ENCODE measurements around the gene OR8K5. TPM values are rescaled to one million over a fixed set of nuclear protein-coding genes. Genes with fewer than 3 reads are reported as not detected.

OR8K5 gene
- total RNA-seq, 1 donor from 2014 or later, result not detected

DNA sequence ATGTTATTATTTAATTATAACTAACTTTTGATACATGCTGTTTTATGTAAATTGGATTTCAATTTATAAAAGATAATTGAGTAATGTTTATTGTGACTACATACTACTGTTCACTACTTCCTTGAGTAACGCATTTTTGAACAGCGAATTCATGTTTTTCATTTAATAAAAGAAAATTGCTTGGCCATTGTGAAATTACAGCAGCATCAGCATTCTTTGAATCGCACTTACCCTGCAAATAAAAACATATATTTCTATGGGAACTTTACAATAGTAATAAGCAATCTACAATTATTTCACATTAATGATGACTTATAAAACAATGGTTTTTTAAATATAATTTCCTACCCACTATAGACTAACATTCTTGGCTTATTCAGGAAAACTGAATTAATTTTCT lies 36.6 kb upstream of the OR8K5 start:
- no peak for DNase-seq (ENCODE audit: low spot score)
- H3K79me2 ChIP-seq (ENCODE audit: low read depth), result no peaks in the 10 kb centered on the region
- Mint-ChIP-seq H3K36me3 (no peaks in the 10 kb centered on the region), H3K4me3 (no peak overlapping the region), H3K9me3 (no peaks in the 10 kb centered on the region), H3K27me3 (ENCODE audit: insufficient read depth, low read depth) (no peaks in the 10 kb centered on the region), H3K27ac (no peak overlapping the region), H3K4me1 (no peaks in the 10 kb centered on the region)
- H3K36me3 ChIP-seq, result no peaks in the 10 kb centered on the region
- no peak overlapping the region for H3K9ac ChIP-seq
- H3K4me3 ChIP-seq, result no peak overlapping the region
- TF ChIP-seq CTCF (IDR thresholded peaks at IDR 0.05) (no peak), EZH2 (IDR thresholded peaks at IDR 0.05) (no peak), EZH2phosphoT487 (IDR thresholded peaks at IDR 0.05) (no peak)
- H3K27me3 ChIP-seq, result no peaks in the 10 kb centered on the region
- H2AFZ ChIP-seq (replicated peaks), result no peak overlapping the region
- no peaks in the 10 kb centered on the region for H3K9me3 ChIP-seq (ENCODE audit: low read depth)
- no peak overlapping the region for H3K4me2 ChIP-seq
- no peaks in the 10 kb centered on the region for H3K4me1 ChIP-seq
- no peaks in the 10 kb centered on the region for H3F3A ChIP-seq (ENCODE audit: low read depth)
- H3K27ac ChIP-seq, result no peak overlapping the region
- H4K20me1 ChIP-seq (ENCODE audit: low read depth), result no peaks in the 10 kb centered on the region

- Mint-ChIP-seq H3K4me3 (no peak overlapping the region), H3K27ac (no peak overlapping the region), H3K36me3 (no peaks in the 10 kb centered on the region), H3K4me1 (no peaks in the 10 kb centered on the region), H3K27me3 (ENCODE audit: insufficient read depth, low read depth) (no peaks in the 10 kb centered on the region), H3K9me3 (peaks cover 3% of the 10 kb centered on the region)
- Histone ChIP-seq H3K9ac (no peak overlapping the region), H4K20me1 (ENCODE audit: low read depth) (no peaks in the 10 kb centered on the region), H3K9me3 (ENCODE audit: low read depth) (no peaks in the 10 kb centered on the region), H2AFZ (replicated peaks) (no peak overlapping the region), H3K27ac (no peak overlapping the region), H3K36me3 (no peaks in the 10 kb centered on the region), H3K4me1 (no peaks in the 10 kb centered on the region), H3K4me3 (no peak overlapping the region), H3K4me2 (no peak overlapping the region), H3F3A (ENCODE audit: low read depth) (no peaks in the 10 kb centered on the region), H3K79me2 (ENCODE audit: low read depth) (no peaks in the 10 kb centered on the region), H3K27me3 (no peaks in the 10 kb centered on the region)
- TF ChIP-seq EZH2 (IDR thresholded peaks at IDR 0.05) (no peak), CTCF (IDR thresholded peaks at IDR 0.05) (no peak), EZH2phosphoT487 (IDR thresholded peaks at IDR 0.05) (no peak)
- no peak for DNase-seq (ENCODE audit: low spot score)
Measured at GRCh38 chr11:56188602-56189001, 28.5 kb upstream of the OR8K5 start.

DNA sequence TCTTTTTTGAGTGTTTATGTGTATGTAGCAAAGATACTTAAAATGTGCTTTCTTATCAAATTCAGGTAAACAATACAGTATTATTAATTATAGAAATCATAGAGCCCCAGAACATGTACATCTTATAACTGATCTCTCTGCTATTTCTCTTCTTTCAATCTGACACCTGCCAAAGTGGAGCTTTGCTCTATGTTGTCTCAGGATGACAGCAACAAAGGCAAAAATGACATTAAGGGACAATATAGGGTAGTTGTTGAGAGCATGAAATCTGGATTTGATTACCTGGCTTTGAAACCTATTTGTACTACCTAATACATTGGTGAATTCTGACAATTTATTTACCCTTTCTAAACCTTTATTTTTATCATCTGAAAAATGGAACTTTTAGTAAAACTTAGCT lies 23.3 kb upstream of the OR8K5 start:
- H3K4me2 ChIP-seq, result no peak overlapping the region
- no peaks in the 10 kb centered on the region for H3F3A ChIP-seq (ENCODE audit: low read depth)
- no peaks in the 10 kb centered on the region for H4K20me1 ChIP-seq (ENCODE audit: low read depth)
- H2AFZ ChIP-seq (replicated peaks), result no peak overlapping the region
- Mint-ChIP-seq H3K36me3 (no peaks in the 10 kb centered on the region), H3K4me1 (no peaks in the 10 kb centered on the region), H3K9me3 (peaks cover 5% of the 10 kb centered on the region), H3K27ac (no peak overlapping the region), H3K4me3 (no peak overlapping the region), H3K27me3 (ENCODE audit: insufficient read depth, low read depth) (no peaks in the 10 kb centered on the region)
- H3K36me3 ChIP-seq, result no peaks in the 10 kb centered on the region
- DNase-seq (ENCODE audit: low spot score), result no peak
- no peak overlapping the region for H3K27ac ChIP-seq
- H3K4me1 ChIP-seq, result no peaks in the 10 kb centered on the region
- no peak overlapping the region for H3K9ac ChIP-seq
- TF ChIP-seq EZH2phosphoT487 (IDR thresholded peaks at IDR 0.05) (no peak), EZH2 (IDR thresholded peaks at IDR 0.05) (no peak), CTCF (IDR thresholded peaks at IDR 0.05) (no peak)
- H3K9me3 ChIP-seq (ENCODE audit: low read depth), result peaks cover 2% of the 10 kb centered on the region
- H3K79me2 ChIP-seq (ENCODE audit: low read depth), result no peaks in the 10 kb centered on the region
- no peak overlapping the region for H3K4me3 ChIP-seq
- no peaks in the 10 kb centered on the region for H3K27me3 ChIP-seq

Measured in neural progenitor cell (in vitro differentiated cells).